HEK293 (cell line): Measurements from ENCODE around the gene GNS.

Experiments
- CTCF ChIA-PET: fragments of 350-600 bp; formaldehyde crosslinking; extraction: SDS; loops from one replicate; lab custom pipeline; 2021; ENCODE audit warnings: antibody characterized with exemption; lab: Yijun Ruan, JAX
- POLR2A ChIA-PET: fragments of 300-600 bp; formaldehyde crosslinking; extraction: SDS; loops from one replicate; lab custom pipeline; 2020; ENCODE audit warnings: antibody characterized with exemption, inconsistent platforms; lab: Yijun Ruan, JAX
- H3K27ac ChIP-seq: fragments of 200-500 bp; sonication (Bioruptor generic); 2 replicates; pipeline ENCODE4 v1.5.1; 2014; ENCODE audit warnings: low read depth, low read length, control low read depth, inconsistent platforms; ENCODE audit errors: extremely low read depth
- H3K36me3 ChIP-seq, 2 experiments: fragments of 200-500 bp in 1 of 2; sonication (Bioruptor generic) in 1 of 2; 1 replicate in 1 of 2; 2 replicates in 1 of 2; pipeline ENCODE4 v1.5.1; 2014 to 2017; ENCODE audit warnings: inconsistent platforms in 2 of 2, low read length in 2 of 2; ENCODE audit not compliant: control insufficient read depth in 2 of 2, insufficient read depth in 1 of 2
- H3K4me1 ChIP-seq: fragments of 200-500 bp; sonication (Bioruptor generic); 2 replicates; pipeline ENCODE4 v1.5.1; 2014; ENCODE audit warnings: mild to moderate bottlenecking, low read length, inconsistent platforms; ENCODE audit not compliant: control insufficient read depth, insufficient read depth
- H3K4me3 ChIP-seq: 2 replicates; pipeline ENCODE4 v1.5.1; 2011; ENCODE audit warnings: low read depth, mild to moderate bottlenecking, control low read depth, low read length, moderate library complexity
- H3K9me3 ChIP-seq: fragments of 200-500 bp; sonication (Bioruptor generic); 2 replicates; pipeline ENCODE4 v1.5.1; 2014; ENCODE audit warnings: low read depth, low read length, inconsistent platforms; ENCODE audit not compliant: control insufficient read depth, insufficient read depth
- GLIS1 ChIP-seq: fragments of 450-650 bp; formaldehyde crosslinking; IDR thresholded peaks from 2 replicates; pipeline ENCODE4 v1.5.1; 2016; ENCODE audit warnings: missing biosample characterization, missing genetic modification characterization
- HOXC10 ChIP-seq: sonication (generic); formaldehyde crosslinking; IDR thresholded peaks from 2 replicates; pipeline ENCODE4 v1.8.1; 2023; ENCODE audit warnings: mild to moderate bottlenecking, missing genetic modification reagents
- KLF7 ChIP-seq: fragments of 450-650 bp; formaldehyde crosslinking; IDR thresholded peaks from 2 replicates; pipeline ENCODE4 v1.5.1; 2016; ENCODE audit warnings: missing biosample characterization, missing genetic modification characterization, borderline replicate concordance
- PRDM1 ChIP-seq: fragments of 450-650 bp; formaldehyde crosslinking; IDR thresholded peaks from 2 replicates; pipeline ENCODE4; 2016; ENCODE audit warnings: missing biosample characterization, missing genetic modification characterization
- RBAK ChIP-seq: fragments of 450-650 bp; formaldehyde crosslinking; IDR thresholded peaks from 2 replicates; pipeline ENCODE4 v1.5.1; 2016; ENCODE audit warnings: missing biosample characterization, missing genetic modification characterization
- ZBTB26 ChIP-seq: fragments of 450-650 bp; formaldehyde crosslinking; optimal IDR thresholded peaks from 2 replicates; pipeline ENCODE3; 2016; ENCODE audit warnings: missing biosample characterization, mild to moderate bottlenecking, missing genetic modification characterization
- ZFHX2 ChIP-seq: fragments of 450-650 bp; formaldehyde crosslinking; conservative IDR thresholded peaks from 2 replicates; pipeline ENCODE4 v1.5.1; 2016; ENCODE audit warnings: missing biosample characterization, missing genetic modification characterization
- ZNF10 ChIP-seq: fragments of 450-650 bp; formaldehyde crosslinking; IDR thresholded peaks from 2 replicates; pipeline ENCODE4 v1.5.1; 2017; ENCODE audit warnings: missing biosample characterization, missing genetic modification characterization
- ZNF18 ChIP-seq: fragments of 450-650 bp; formaldehyde crosslinking; IDR thresholded peaks from 2 replicates; pipeline ENCODE4 v1.5.1; 2016; ENCODE audit warnings: missing biosample characterization, missing genetic modification characterization
- ZNF19 ChIP-seq: fragments of 450-650 bp; formaldehyde crosslinking; IDR thresholded peaks from 2 replicates; pipeline ENCODE4; 2016; ENCODE audit warnings: missing biosample characterization, missing genetic modification characterization, low read depth
- ZNF221 ChIP-seq: fragments of 450-650 bp; formaldehyde crosslinking; IDR thresholded peaks from 2 replicates; pipeline ENCODE4 v1.5.1; 2017; ENCODE audit warnings: missing biosample characterization, missing genetic modification characterization, borderline replicate concordance
- ZNF239 ChIP-seq: fragments of 450-650 bp; formaldehyde crosslinking; IDR thresholded peaks from 2 replicates; pipeline ENCODE4 v1.5.1; 2016; ENCODE audit warnings: missing biosample characterization, missing genetic modification characterization
- ZNF248 ChIP-seq: fragments of 450-650 bp; formaldehyde crosslinking; IDR thresholded peaks from 2 replicates; pipeline ENCODE4 v1.5.1; 2017; ENCODE audit warnings: missing biosample characterization, missing genetic modification characterization
- ZNF311 ChIP-seq: fragments of 450-650 bp; formaldehyde crosslinking; IDR thresholded peaks from 2 replicates; pipeline ENCODE4 v1.5.1; 2017; ENCODE audit warnings: missing biosample characterization, missing genetic modification characterization, borderline replicate concordance
- ZNF324 ChIP-seq: fragments of 450-650 bp; formaldehyde crosslinking; IDR thresholded peaks from 2 replicates; pipeline ENCODE4 v1.5.1; 2016; ENCODE audit warnings: missing biosample characterization, missing genetic modification characterization
- ZNF335 ChIP-seq: fragments of 450-650 bp; formaldehyde crosslinking; conservative IDR thresholded peaks from 2 replicates; pipeline ENCODE4 v1.5.1; 2016; ENCODE audit warnings: missing biosample characterization, missing genetic modification characterization
- ZNF354C ChIP-seq: fragments of 450-650 bp; formaldehyde crosslinking; IDR thresholded peaks from 2 replicates; pipeline ENCODE4 v1.5.1; 2016; ENCODE audit warnings: missing biosample characterization, missing genetic modification characterization, low read depth, borderline replicate concordance
- ZNF391 ChIP-seq: fragments of 450-650 bp; formaldehyde crosslinking; IDR thresholded peaks from 2 replicates; pipeline ENCODE4 v1.5.1; 2016; ENCODE audit warnings: low read depth, missing biosample characterization, missing genetic modification characterization, borderline replicate concordance
- ZNF398 ChIP-seq: fragments of 450-650 bp; formaldehyde crosslinking; IDR thresholded peaks from 2 replicates; pipeline ENCODE4 v1.5.1; 2017; ENCODE audit warnings: missing biosample characterization, missing genetic modification characterization
- ZNF600 ChIP-seq: fragments of 450-650 bp; formaldehyde crosslinking; IDR thresholded peaks from 2 replicates; pipeline ENCODE4 v1.5.1; 2016; ENCODE audit warnings: missing biosample characterization, missing genetic modification characterization
- ZNF626 ChIP-seq: fragments of 450-650 bp; sonication (Bioruptor Pico); formaldehyde crosslinking; IDR thresholded peaks from 2 replicates; pipeline ENCODE4 v1.5.1; 2018; ENCODE audit warnings: missing biosample characterization, missing genetic modification characterization, inconsistent platforms
- ZNF629 ChIP-seq: fragments of 450-650 bp; formaldehyde crosslinking; IDR thresholded peaks from 2 replicates; pipeline ENCODE4 v1.5.1; 2017; ENCODE audit warnings: missing biosample characterization, missing genetic modification characterization
- ZNF645 ChIP-seq: fragments of 450-650 bp; formaldehyde crosslinking; IDR thresholded peaks from 2 replicates; pipeline ENCODE4; 2016; ENCODE audit warnings: missing biosample characterization, missing genetic modification characterization
- ZNF658 ChIP-seq: fragments of 450-650 bp; formaldehyde crosslinking; IDR thresholded peaks from 2 replicates; pipeline ENCODE4; 2016; ENCODE audit warnings: missing biosample characterization, missing genetic modification characterization
- ZNF707 ChIP-seq: fragments of 450-650 bp; formaldehyde crosslinking; IDR thresholded peaks from 2 replicates; pipeline ENCODE4 v1.5.1; 2016; ENCODE audit warnings: missing biosample characterization, missing genetic modification characterization
- ZNF747 ChIP-seq: fragments of 450-650 bp; formaldehyde crosslinking; IDR thresholded peaks from 2 replicates; pipeline ENCODE4 v1.5.1; 2016; ENCODE audit warnings: missing biosample characterization, missing genetic modification characterization
- ZNF768 ChIP-seq: fragments of 450-650 bp; formaldehyde crosslinking; IDR thresholded peaks from 2 replicates; pipeline ENCODE4 v1.5.1; 2018; ENCODE audit warnings: missing biosample characterization, mild to moderate bottlenecking, missing genetic modification characterization

The GNS gene

GRCh38 chr12:64716839-64717455 lies 42.3 kb downstream of the GNS start (continued):
- TF ChIP-seq ZNF335 (tag by site-specific recombination) (no peak), ZNF398 (tag by site-specific recombination) (no peak), PRDM1 (tag by site-specific recombination) (no peak), RBAK (tag by site-specific recombination) (no peak), ZNF391 (tag by site-specific recombination) (no peak), ZNF354C (tag by site-specific recombination) (no peak), ZNF768 (tag by site-specific recombination) (no peak), ZNF707 (no peak), ZFHX2 (tag by site-specific recombination) (no peak), ZNF221 (tag by site-specific recombination) (no peak)

GRCh38 chr12:64716371-64716770 lies 42.8 kb downstream of the GNS start:
- no peaks in the 10 kb centered on the region for H3K4me1 ChIP-seq
- no peak overlapping the region for H3K4me3 ChIP-seq
- POLR2A ChIA-PET = no interaction called here
- peaks cover 0 to 69% of the 10 kb centered on the region in 2 experiments for H3K36me3 ChIP-seq
- no peak overlapping the region for H3K27ac ChIP-seq
- no peaks in the 10 kb centered on the region for H3K9me3 ChIP-seq
- no peak for TF ChIP-seq ZNF354C (tag by site-specific recombination)
- TF ChIP-seq ZNF10 (tag by site-specific recombination) = no peak
- TF ChIP-seq ZNF629 (tag by site-specific recombination) = no peak
- no peak for TF ChIP-seq ZNF311 (tag by site-specific recombination)
- no peak for TF ChIP-seq ZNF18 (tag by site-specific recombination)
- TF ChIP-seq ZNF658 = no peak
- TF ChIP-seq ZBTB26 (tag by site-specific recombination) = no peak
- no peak for TF ChIP-seq GLIS1 (tag by site-specific recombination)
- TF ChIP-seq ZNF645 (tag by site-specific recombination) = no peak
- no peak for TF ChIP-seq ZNF600 (tag by site-specific recombination)
- TF ChIP-seq HOXC10 (CRISPR knock-in tag) = no peak
- TF ChIP-seq ZNF626 (tag by site-specific recombination) = no peak
- TF ChIP-seq ZNF324 = no peak
- TF ChIP-seq ZNF19 = no peak
- no peak for TF ChIP-seq ZNF747 (tag by site-specific recombination)
- no peak for TF ChIP-seq KLF7 (tag by site-specific recombination)
- TF ChIP-seq ZNF248 (tag by site-specific recombination) = no peak
- TF ChIP-seq ZNF239 (tag by site-specific recombination) = no peak
- CTCF ChIA-PET = interaction anchor here (0.7 to 1.3 kb wide), 2 partner anchors 167 to 423 kb away, joined by 3 to 5 read pairs; no protein-coding TSS in a partner anchor
